ENCODE measurements around the gene RNGTT.

DNA sequence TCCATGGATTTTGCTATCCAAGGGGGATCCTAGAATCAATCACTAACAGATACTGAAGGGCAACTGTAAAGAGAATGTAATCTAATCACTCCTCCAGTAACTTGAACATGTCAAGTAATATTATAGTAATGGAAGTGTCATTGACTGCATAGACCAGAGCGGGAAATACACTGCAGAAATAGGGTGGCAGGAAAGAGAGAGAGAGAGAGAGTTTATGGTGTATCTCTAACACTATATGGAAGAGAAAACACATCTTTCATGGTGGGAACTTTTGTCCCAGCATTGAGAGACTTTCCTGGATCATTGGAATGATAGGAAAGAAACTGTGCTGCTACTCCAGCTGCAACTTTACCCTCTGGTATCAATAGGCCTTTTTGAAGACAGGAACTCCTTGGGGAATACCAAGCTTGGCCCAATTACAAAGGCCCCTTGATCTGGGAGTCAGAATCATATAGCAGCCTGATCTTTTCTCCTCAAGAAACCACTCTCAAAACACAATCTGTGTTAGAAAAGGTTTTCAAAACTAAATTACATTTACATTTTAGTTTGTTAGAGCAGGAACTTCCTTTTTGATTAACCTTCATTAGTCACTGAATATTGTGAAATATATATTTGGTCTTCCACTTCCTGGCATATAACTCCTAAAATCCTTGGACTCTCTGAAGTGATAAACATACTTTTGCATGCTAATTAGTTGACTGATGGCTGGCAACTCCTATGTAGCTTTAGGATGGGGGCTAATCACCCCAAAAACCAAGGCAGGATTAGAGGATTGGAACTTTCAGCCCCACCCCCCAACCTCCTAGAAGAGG, 29.5 kb upstream of the RNGTT start:
- TF ChIP-seq, protein P1, sequence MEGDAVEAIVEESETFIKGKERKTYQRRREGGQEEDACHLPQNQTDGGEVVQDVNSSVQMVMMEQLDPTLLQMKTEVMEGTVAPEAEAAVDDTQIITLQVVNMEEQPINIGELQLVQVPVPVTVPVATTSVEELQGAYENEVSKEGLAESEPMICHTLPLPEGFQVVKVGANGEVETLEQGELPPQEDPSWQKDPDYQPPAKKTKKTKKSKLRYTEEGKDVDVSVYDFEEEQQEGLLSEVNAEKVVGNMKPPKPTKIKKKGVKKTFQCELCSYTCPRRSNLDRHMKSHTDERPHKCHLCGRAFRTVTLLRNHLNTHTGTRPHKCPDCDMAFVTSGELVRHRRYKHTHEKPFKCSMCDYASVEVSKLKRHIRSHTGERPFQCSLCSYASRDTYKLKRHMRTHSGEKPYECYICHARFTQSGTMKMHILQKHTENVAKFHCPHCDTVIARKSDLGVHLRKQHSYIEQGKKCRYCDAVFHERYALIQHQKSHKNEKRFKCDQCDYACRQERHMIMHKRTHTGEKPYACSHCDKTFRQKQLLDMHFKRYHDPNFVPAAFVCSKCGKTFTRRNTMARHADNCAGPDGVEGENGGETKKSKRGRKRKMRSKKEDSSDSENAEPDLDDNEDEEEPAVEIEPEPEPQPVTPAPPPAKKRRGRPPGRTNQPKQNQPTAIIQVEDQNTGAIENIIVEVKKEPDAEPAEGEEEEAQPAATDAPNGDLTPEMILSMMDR (conservative IDR thresholded peaks at IDR 0.05), result no peak
- no peak for TF ChIP-seq EZH2 (IDR thresholded peaks at IDR 0.05; ENCODE audit: low read depth)
